A673 (cell line): Measurements from ENCODE around the gene ACTR3. TPM values are rescaled to one million over a fixed set of nuclear protein-coding genes. Genes with fewer than 3 reads are reported as not detected.

Experiments
- BruUV-seq: library from RNA; stranded (reverse); fragments of 400-500 nt; replicated peaks from 2 replicates; lab custom pipeline; 2021; lab: Mats Ljungman, UMichigan
- CTCF ChIA-PET: fragments of 300-600 bp; sonication (Branson Sonifier 250); formaldehyde crosslinking; loops from one replicate; lab custom pipeline; 2022; ENCODE audit warnings: antibody characterized with exemption; lab: Charles Lee
- POLR2A ChIA-PET: fragments of 300-600 bp; sonication (Branson Sonifier 250); formaldehyde crosslinking; loops from one replicate; lab custom pipeline; 2022; ENCODE audit warnings: antibody characterized with exemption; ENCODE audit not compliant: low non-redundant PET; lab: Charles Lee
- DNase-seq: peaks from one replicate; pipeline ENCODE4 v3.0.0-alpha.2; 2015; ENCODE audit warnings: low spot score
- H3K27ac ChIP-seq: fragments of 200-600 bp; sonication (generic); 2 replicates; pipeline ENCODE4 v1.5.1; 2016; ENCODE audit warnings: mixed run types, low read depth, mild to moderate bottlenecking, mixed read lengths, antibody characterized with exemption, low read length; ENCODE audit not compliant: poor library complexity, severe bottlenecking
- H3K27me3 ChIP-seq: fragments of 200-600 bp; sonication (generic); replicated peaks from 2 replicates; pipeline ENCODE4 v1.6.1; 2017; ENCODE audit warnings: mixed run types, low read depth, mild to moderate bottlenecking, mixed read lengths, antibody characterized with exemption, low read length; ENCODE audit not compliant: insufficient read depth, poor library complexity
- H3K36me3 ChIP-seq: fragments of 200-600 bp; sonication (generic); 2 replicates; pipeline ENCODE4 v1.6.1; 2016; ENCODE audit warnings: mixed run types, mild to moderate bottlenecking, mixed read lengths, antibody characterized with exemption, low read length; ENCODE audit not compliant: insufficient read depth, poor library complexity, severe bottlenecking
- H3K4me1 ChIP-seq: fragments of 200-600 bp; sonication (generic); 2 replicates; pipeline ENCODE4 v1.6.1; 2017; ENCODE audit warnings: mixed run types, mild to moderate bottlenecking, mixed read lengths, antibody characterized with exemption, low read length; ENCODE audit not compliant: insufficient read depth, poor library complexity, severe bottlenecking
- H3K4me3 ChIP-seq: fragments of 200-600 bp; sonication (generic); 2 replicates; pipeline ENCODE4 v1.5.1; 2016; ENCODE audit warnings: low read depth, mixed run types, mild to moderate bottlenecking, mixed read lengths, low read length; ENCODE audit not compliant: poor library complexity, severe bottlenecking
- H3K9me3 ChIP-seq: fragments of 200-600 bp; sonication (generic); 2 replicates; pipeline ENCODE4 v1.6.1; 2016; ENCODE audit warnings: mixed run types, low read depth, mild to moderate bottlenecking, mixed read lengths, antibody characterized with exemption, low read length; ENCODE audit not compliant: poor library complexity, severe bottlenecking
- EZH2 ChIP-seq: fragments of 200-600 bp; sonication (generic); IDR thresholded peaks from 2 replicates; pipeline ENCODE4 v1.6.1; 2017; ENCODE audit warnings: borderline replicate concordance, low read depth, mild to moderate bottlenecking, mixed read lengths, antibody characterized with exemption, low read length; ENCODE audit not compliant: poor library complexity, severe bottlenecking
- intact Hi-C: fragments of 100-400 bp; cut with micrococcal nuclease; formaldehyde crosslinking; loops from one replicate; pipeline ENCODE4 v1.10.0; 2022; ENCODE audit not compliant: unreplicated experiment
- total RNA-seq: library from RNA; stranded (reverse); gene quantifications from 2 replicates; pipeline ENCODE4 v1.2.3, GENCODE V29; 2021
- TF ChIP-seq, protein P1 (sequence below): fragments of 300-800, 200-600 bp; sonication (generic); conservative IDR thresholded peaks from 2 replicates; pipeline ENCODE4 v1.5.1; 2017; ENCODE audit warnings: low read depth, mild to moderate bottlenecking, antibody characterized with exemption, low read length, moderate library complexity, mixed read lengths

ACTR3 gene
- total RNA-seq, 1 experiment from 2014 or later, result 340 TPM

DNA sequence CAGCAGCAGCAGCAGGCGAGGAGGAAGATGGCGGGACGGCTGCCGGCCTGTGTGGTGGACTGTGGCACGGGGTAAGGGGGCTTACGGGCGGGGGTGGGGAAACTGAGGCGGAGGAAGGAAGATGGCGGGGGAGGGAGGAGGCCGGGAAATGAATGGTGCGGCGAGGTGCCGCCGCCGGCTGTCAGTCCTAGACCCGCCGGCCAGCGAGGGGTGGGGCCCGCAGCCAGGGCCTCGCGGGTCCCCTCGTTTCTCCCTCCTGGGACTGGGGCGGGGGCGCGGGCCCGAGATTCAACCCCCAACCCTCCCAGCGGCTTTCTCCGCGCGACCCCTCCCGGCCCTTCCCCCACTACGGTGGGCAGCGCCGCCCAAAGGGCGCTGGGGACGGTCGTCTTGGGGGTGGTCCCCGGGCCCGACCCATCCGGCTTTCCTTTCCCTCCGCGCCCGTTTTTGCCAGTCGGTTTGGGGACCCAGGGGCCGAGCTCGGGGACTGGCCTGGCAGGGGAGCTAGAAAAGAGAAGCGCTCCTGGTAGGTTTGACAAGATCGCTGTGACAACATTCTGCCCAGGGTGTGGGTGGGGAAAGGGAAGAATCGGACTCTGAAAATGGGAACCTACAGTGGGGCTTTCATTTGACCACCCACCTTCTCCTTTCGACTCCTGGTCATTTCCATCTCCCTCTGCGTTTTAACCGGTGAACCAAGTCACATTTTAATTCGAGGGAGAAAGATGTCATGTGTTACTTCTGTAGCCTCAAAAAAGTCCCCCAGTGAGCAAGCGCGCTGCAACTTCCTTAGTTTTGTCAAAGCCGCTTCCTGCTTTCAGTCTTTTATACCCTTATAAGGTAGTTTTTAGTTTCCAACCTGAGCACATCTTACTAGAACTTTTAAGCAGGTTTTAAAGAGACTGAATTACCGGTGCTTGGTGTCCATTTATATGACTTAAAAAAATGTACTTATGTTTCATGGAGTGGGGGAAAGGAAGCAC is 655 bp downstream of the ACTR3 start:
- DNase-seq, result peak; percentile 67
- H3K4me3 ChIP-seq, result peak overlapping the region; percentile 95
- peaks cover 39% of the 10 kb centered on the region for H3K4me1 ChIP-seq
- no peaks in the 10 kb centered on the region for H3K9me3 ChIP-seq
- peak overlapping the region; percentile 98 for H3K27ac ChIP-seq
- TF ChIP-seq, protein P1, sequence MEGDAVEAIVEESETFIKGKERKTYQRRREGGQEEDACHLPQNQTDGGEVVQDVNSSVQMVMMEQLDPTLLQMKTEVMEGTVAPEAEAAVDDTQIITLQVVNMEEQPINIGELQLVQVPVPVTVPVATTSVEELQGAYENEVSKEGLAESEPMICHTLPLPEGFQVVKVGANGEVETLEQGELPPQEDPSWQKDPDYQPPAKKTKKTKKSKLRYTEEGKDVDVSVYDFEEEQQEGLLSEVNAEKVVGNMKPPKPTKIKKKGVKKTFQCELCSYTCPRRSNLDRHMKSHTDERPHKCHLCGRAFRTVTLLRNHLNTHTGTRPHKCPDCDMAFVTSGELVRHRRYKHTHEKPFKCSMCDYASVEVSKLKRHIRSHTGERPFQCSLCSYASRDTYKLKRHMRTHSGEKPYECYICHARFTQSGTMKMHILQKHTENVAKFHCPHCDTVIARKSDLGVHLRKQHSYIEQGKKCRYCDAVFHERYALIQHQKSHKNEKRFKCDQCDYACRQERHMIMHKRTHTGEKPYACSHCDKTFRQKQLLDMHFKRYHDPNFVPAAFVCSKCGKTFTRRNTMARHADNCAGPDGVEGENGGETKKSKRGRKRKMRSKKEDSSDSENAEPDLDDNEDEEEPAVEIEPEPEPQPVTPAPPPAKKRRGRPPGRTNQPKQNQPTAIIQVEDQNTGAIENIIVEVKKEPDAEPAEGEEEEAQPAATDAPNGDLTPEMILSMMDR, result no peak
- no peak for TF ChIP-seq EZH2
- ChIA-PET CTCF (no interaction called here), POLR2A (no interaction called here)
- no TSS peak for BruUV-seq
- no peaks in the 10 kb centered on the region for H3K27me3 ChIP-seq
- intact Hi-C loops, result no loop called here
- no peaks in the 10 kb centered on the region for H3K36me3 ChIP-seq

DNA sequence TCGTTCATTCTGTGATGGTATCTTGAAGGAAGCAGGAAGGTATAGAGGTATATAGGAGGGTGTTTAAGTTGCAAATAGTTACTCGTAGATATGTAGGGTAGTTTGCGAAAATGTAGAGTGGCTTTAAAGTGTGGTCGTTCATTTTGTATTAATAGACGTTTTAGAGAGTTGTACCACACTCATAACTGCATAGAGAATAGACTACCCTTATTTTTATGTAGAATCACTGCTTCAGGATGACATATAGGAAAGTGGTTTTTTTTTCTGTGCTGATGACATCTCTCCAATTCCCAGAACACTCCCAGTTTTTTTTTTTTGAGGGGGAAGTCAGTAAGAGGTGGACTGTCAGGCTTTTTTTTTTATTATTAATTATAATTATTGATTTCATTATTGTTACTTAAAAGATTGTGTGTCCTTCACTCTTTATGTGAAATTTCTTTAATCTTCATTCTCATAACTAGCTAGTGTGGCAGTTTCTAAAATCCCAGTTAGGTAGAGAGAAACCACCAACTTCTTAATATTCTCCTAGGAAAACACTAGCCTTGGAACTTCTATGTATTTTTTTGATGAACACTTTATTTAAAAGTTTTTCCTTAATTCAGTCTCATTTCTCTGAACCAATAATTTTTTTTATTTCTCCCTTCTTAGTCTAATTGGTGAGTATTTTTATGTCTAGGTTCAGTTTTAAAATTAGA is 1.5 kb downstream of the ACTR3 start:
- Histone ChIP-seq H3K4me3 (peak overlapping the region; percentile 95), H3K9me3 (no peaks in the 10 kb centered on the region), H3K4me1 (peaks cover 48% of the 10 kb centered on the region), H3K27me3 (no peaks in the 10 kb centered on the region), H3K36me3 (no peaks in the 10 kb centered on the region), H3K27ac (peak overlapping the region; percentile 98)
- POLR2A ChIA-PET, result no interaction called here
- DNase-seq, result no peak
- CTCF ChIA-PET, result no interaction called here
- intact Hi-C loops, result no loop called here
- BruUV-seq, result TSS peak; percentile 37
- TF ChIP-seq, protein P1, result no peak
- no peak for TF ChIP-seq EZH2

DNA sequence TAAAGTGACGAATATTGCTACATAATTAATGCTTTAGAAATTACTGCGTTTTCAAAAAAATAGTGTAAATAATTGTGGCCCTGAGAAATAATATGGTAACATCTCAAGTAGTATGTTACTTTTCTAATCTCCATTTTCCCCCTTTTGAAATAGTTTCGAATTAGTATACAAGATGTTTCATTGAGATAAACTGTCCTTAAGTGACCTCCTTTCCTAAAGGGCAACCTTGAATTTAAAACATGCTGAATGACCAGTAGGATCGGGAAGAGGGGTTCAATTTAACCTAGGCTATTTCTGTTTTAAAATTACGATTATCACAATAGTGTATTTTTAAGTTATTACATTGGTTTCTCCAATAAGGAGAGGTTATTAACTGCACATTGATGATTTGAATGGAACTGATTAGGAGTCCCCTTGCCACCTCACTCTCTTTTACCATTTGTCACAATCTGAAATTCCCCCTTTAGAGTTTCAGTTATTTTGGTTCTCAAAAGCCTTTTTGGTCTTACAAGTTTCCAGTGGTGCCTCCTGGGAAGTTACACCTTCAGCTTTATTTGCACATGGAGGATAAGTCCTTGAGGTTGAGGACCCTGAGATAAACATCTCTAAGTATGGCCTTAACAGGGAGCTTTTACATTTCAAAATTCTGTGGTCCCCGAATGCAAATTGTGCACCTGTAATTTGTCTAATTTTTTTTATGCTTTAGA is 2.3 kb downstream of the ACTR3 start:
- no peaks in the 10 kb centered on the region for H3K27me3 ChIP-seq
- CTCF ChIA-PET, result no interaction called here
- peaks cover 55% of the 10 kb centered on the region for H3K4me1 ChIP-seq
- peak overlapping the region; percentile 98 for H3K27ac ChIP-seq
- H3K36me3 ChIP-seq, result no peaks in the 10 kb centered on the region
- no peaks in the 10 kb centered on the region for H3K9me3 ChIP-seq
- intact Hi-C loops, result no loop called here
- H3K4me3 ChIP-seq, result peak overlapping the region; percentile 95
- no peak for DNase-seq
- no TSS peak for BruUV-seq
- POLR2A ChIA-PET, result interaction anchor here (0.6 kb wide), 1 partner anchor 28 kb away, joined by 3 read pairs; no protein-coding TSS in a partner anchor
- TF ChIP-seq EZH2, result no peak
- TF ChIP-seq, protein P1, result no peak
